H9 (cell line): ENCODE measurements around the gene SFRP5. TPM values are rescaled to one million over a fixed set of nuclear protein-coding genes. Genes with fewer than 3 reads are reported as not detected.

Source experiments
- DNase-seq: peaks from one replicate; pipeline ENCODE4 v3.0.0-alpha.2; 2017
- H2AFZ ChIP-seq: one replicate; pipeline ENCODE4 v1.6.1; 2013; ENCODE audit warnings: mild to moderate bottlenecking, low read length, control low read depth, moderate library complexity
- H2AK5ac ChIP-seq: 2 replicates; pipeline ENCODE4 v1.6.1; 2013; ENCODE audit warnings: low read length, control low read depth, mixed read lengths; ENCODE audit not compliant: insufficient read length
- H2BK120ac ChIP-seq: one replicate; pipeline ENCODE4 v1.6.1; 2013; ENCODE audit warnings: low read depth, mild to moderate bottlenecking, low read length, control low read depth, inconsistent platforms; ENCODE audit not compliant: poor library complexity, severe bottlenecking
- H2BK12ac ChIP-seq: 2 replicates; pipeline ENCODE4 v1.6.1; 2013; ENCODE audit warnings: low read length, control low read depth, mixed read lengths, low read depth; ENCODE audit not compliant: insufficient read length
- H2BK15ac ChIP-seq: 2 replicates; pipeline ENCODE4 v1.6.1; 2013; ENCODE audit warnings: low read depth, low read length, control low read depth
- H2BK20ac ChIP-seq: one replicate; pipeline ENCODE4 v1.6.1; 2013; ENCODE audit warnings: low read depth, mild to moderate bottlenecking, low read length, control low read depth, inconsistent platforms; ENCODE audit not compliant: poor library complexity, severe bottlenecking
- H2BK5ac ChIP-seq: 2 replicates; pipeline ENCODE4 v1.6.1; 2013; ENCODE audit warnings: low read length, control low read depth, mixed read lengths; ENCODE audit not compliant: insufficient read length
- H3K14ac ChIP-seq: 2 replicates; pipeline ENCODE4 v1.6.1; 2013; ENCODE audit warnings: low read length, control low read depth; ENCODE audit not compliant: insufficient read depth
- H3K18ac ChIP-seq: 2 replicates; pipeline ENCODE4 v1.6.1; 2013; ENCODE audit warnings: low read depth, mild to moderate bottlenecking, mixed read lengths, low read length, control low read depth; ENCODE audit not compliant: insufficient read length
- H3K23ac ChIP-seq: 2 replicates; pipeline ENCODE4 v1.6.1; 2013; ENCODE audit warnings: low read length, control low read depth, mixed read lengths, low read depth; ENCODE audit not compliant: insufficient read length
- H3K23me2 ChIP-seq: 2 replicates; pipeline ENCODE4 v1.6.1; 2013; ENCODE audit warnings: low read depth, mild to moderate bottlenecking, mixed read lengths, low read length, control low read depth; ENCODE audit not compliant: insufficient read length, poor library complexity, severe bottlenecking
- H3K27ac ChIP-seq: 2 replicates; pipeline ENCODE4 v1.5.1; 2013; ENCODE audit warnings: low read length, control low read depth, mixed read lengths, low read depth; ENCODE audit not compliant: insufficient read length
- H3K27me3 ChIP-seq: 2 replicates; pipeline ENCODE4 v1.6.1; 2013; ENCODE audit warnings: low read length, control low read depth, inconsistent platforms; ENCODE audit not compliant: insufficient read depth
- H3K4ac ChIP-seq: 2 replicates; pipeline ENCODE4 v1.6.1; 2013; ENCODE audit warnings: low read depth, mild to moderate bottlenecking, control low read depth, inconsistent platforms, low read length, moderate library complexity
- H3K4me1 ChIP-seq: 2 replicates; pipeline ENCODE4 v1.6.1; 2013; ENCODE audit warnings: low read length, control low read depth, inconsistent platforms; ENCODE audit not compliant: insufficient read depth
- H3K4me2 ChIP-seq: 2 replicates; pipeline ENCODE4 v1.6.1; 2013; ENCODE audit warnings: low read length, control low read depth, mixed read lengths; ENCODE audit not compliant: insufficient read length, insufficient read depth
- H3K56ac ChIP-seq: 2 replicates; pipeline ENCODE4 v1.6.1; 2013; ENCODE audit warnings: low read depth, mild to moderate bottlenecking, mixed read lengths, low read length, control low read depth; ENCODE audit not compliant: insufficient read length
- H3K79me1 ChIP-seq: 2 replicates; pipeline ENCODE4 v1.6.1; 2013; ENCODE audit warnings: low read depth, mild to moderate bottlenecking, moderate library complexity, low read length, control low read depth, inconsistent platforms; ENCODE audit not compliant: insufficient read depth, poor library complexity, severe bottlenecking
- H3K79me2 ChIP-seq: 2 replicates; pipeline ENCODE4 v1.6.1; 2013; ENCODE audit warnings: low read length, control low read depth, inconsistent platforms; ENCODE audit not compliant: insufficient read depth
- H3K9ac ChIP-seq: 2 replicates; pipeline ENCODE4 v1.6.1; 2013; ENCODE audit warnings: low read length, control low read depth, mixed read lengths; ENCODE audit not compliant: insufficient read length; ENCODE audit errors: extremely low read depth
- H3K9me3 ChIP-seq: one replicate; pipeline ENCODE4 v1.6.1; 2013; ENCODE audit warnings: low read depth, low read length, inconsistent platforms; ENCODE audit not compliant: control insufficient read depth
- H3T11ph ChIP-seq: one replicate; pipeline ENCODE4 v1.6.1; 2013; ENCODE audit warnings: mild to moderate bottlenecking, low read length, control low read depth, inconsistent platforms
- H4K20me1 ChIP-seq: one replicate; pipeline ENCODE4 v1.6.1; 2013; ENCODE audit not compliant: control insufficient read depth, insufficient read length, insufficient read depth
- H4K5ac ChIP-seq: 2 replicates; pipeline ENCODE4 v1.6.1; 2013; ENCODE audit warnings: low read depth, mild to moderate bottlenecking, mixed read lengths, low read length, control low read depth; ENCODE audit not compliant: insufficient read length
- H4K8ac ChIP-seq: replicated peaks from 2 replicates; pipeline ENCODE4 v1.6.1; 2013; ENCODE audit warnings: low read length, control low read depth, mixed read lengths, low read depth; ENCODE audit not compliant: insufficient read length
- H4K91ac ChIP-seq: 2 replicates; pipeline ENCODE4 v1.6.1; 2013; ENCODE audit warnings: low read depth, mild to moderate bottlenecking, moderate library complexity, mixed read lengths, low read length, control low read depth; ENCODE audit not compliant: insufficient read length
- H3K27ac Mint-ChIP-seq, 3 experiments: 2 replicates in 2 of 3; 3 replicates in 1 of 3; pipeline ENCODE4 v1.8.0; 2020 to 2021; ENCODE audit warnings: mixed read lengths in 3 of 3, mild to moderate bottlenecking in 1 of 3, moderate library complexity in 1 of 3
- H3K27me3 Mint-ChIP-seq: 2 replicates; pipeline ENCODE4 v1.8.0; 2021; ENCODE audit warnings: low read depth, mild to moderate bottlenecking, moderate library complexity, mixed read lengths
- H3K36me3 Mint-ChIP-seq, 3 experiments: 2 replicates in 2 of 3; 3 replicates in 1 of 3; pipeline ENCODE4 v1.8.0; 2020 to 2021; ENCODE audit warnings: low read depth in 3 of 3, mixed read lengths in 3 of 3; ENCODE audit not compliant: insufficient read depth in 1 of 3
- H3K4me1 Mint-ChIP-seq, 2 experiments: 2 replicates each; pipeline ENCODE4 v1.8.0; 2020; ENCODE audit warnings: mixed read lengths in 2 of 2
- H3K4me3 Mint-ChIP-seq, 2 experiments: 2 replicates in 1 of 2; 3 replicates in 1 of 2; pipeline ENCODE4 v1.8.0; 2020 to 2021; ENCODE audit warnings: mild to moderate bottlenecking in 2 of 2, mixed read lengths in 2 of 2, moderate library complexity in 1 of 2
- H3K9me3 Mint-ChIP-seq, 2 experiments: 2 replicates in 1 of 2; 3 replicates in 1 of 2; pipeline ENCODE4 v1.8.0; 2020; ENCODE audit warnings: mild to moderate bottlenecking in 2 of 2, mixed read lengths in 2 of 2, moderate library complexity in 1 of 2
- WGBS: extraction: QIAGEN DNeasy Blood & Tissue Kit; methylation state at CpG from one replicate; pipeline ENCODE4 v1.1.7; 2013; ENCODE audit warnings: missing lambda C conversion rate, low lambda C conversion rate, mixed read lengths; ENCODE audit not compliant: insufficient read length; ENCODE audit errors: extremely low coverage; 5-methylcytosine and 5-hydroxymethylcytosine counted together
- total RNA-seq: library from RNA; stranded (reverse); gene quantifications from 2 replicates; pipeline ENCODE4 v1.2.1, GENCODE V29; 2021
- TF ChIP-seq, protein P1 (sequence below): fragments of 200-600 bp; sonication (generic); conservative IDR thresholded peaks from 3 replicates; pipeline ENCODE4 v1.8.0; 2021; ENCODE audit warnings: antibody characterized with exemption, mild to moderate bottlenecking

SFRP5 gene
- total RNA-seq, 1 experiment from 2014 or later = 1.7 TPM

GRCh38 chr10:97754726-97755125 lies 17.1 kb downstream of the SFRP5 start:
- no peaks in the 10 kb centered on the region for H3K9me3 Mint-ChIP-seq
- Histone ChIP-seq H3K4me1 (no peaks in the 10 kb centered on the region), H3K9ac (no peak overlapping the region), H3K27me3 (no peaks in the 10 kb centered on the region), H2BK5ac (no peak overlapping the region), H3K23ac (no peak overlapping the region), H3K79me1 (no peaks in the 10 kb centered on the region), H4K91ac (no peak overlapping the region), H2BK120ac (no peak overlapping the region), H4K5ac (no peak overlapping the region), H3K14ac (no peak overlapping the region), H3T11ph (no peak overlapping the region), H3K18ac (no peak overlapping the region), H2BK20ac (no peak overlapping the region), H3K79me2 (no peaks in the 10 kb centered on the region), H3K23me2 (no peaks in the 10 kb centered on the region), H3K9me3 (no peaks in the 10 kb centered on the region), H3K4ac (no peak overlapping the region), H2AK5ac (no peak overlapping the region), H3K56ac (no peak overlapping the region), H4K20me1 (no peaks in the 10 kb centered on the region), H2BK12ac (no peak overlapping the region), H2AFZ (no peak overlapping the region), H3K4me2 (no peak overlapping the region), H3K27ac (no peak overlapping the region), H2BK15ac (no peak overlapping the region), H4K8ac (no peak overlapping the region)
- H3K4me3 Mint-ChIP-seq = no peak overlapping the region
- 0 out of 4 replicates have a peak, but pooled peaks cover 0 to 2% of the 10 kb centered on the region in 2 experiments for H3K4me1 Mint-ChIP-seq
- H3K27me3 Mint-ChIP-seq = no peaks in the 10 kb centered on the region
- peaks cover 18 to 77% (median 63%) of the 10 kb centered on the region in 3 experiments; a peak in 6 of 7 replicates for H3K36me3 Mint-ChIP-seq
- TF ChIP-seq, protein P1, sequence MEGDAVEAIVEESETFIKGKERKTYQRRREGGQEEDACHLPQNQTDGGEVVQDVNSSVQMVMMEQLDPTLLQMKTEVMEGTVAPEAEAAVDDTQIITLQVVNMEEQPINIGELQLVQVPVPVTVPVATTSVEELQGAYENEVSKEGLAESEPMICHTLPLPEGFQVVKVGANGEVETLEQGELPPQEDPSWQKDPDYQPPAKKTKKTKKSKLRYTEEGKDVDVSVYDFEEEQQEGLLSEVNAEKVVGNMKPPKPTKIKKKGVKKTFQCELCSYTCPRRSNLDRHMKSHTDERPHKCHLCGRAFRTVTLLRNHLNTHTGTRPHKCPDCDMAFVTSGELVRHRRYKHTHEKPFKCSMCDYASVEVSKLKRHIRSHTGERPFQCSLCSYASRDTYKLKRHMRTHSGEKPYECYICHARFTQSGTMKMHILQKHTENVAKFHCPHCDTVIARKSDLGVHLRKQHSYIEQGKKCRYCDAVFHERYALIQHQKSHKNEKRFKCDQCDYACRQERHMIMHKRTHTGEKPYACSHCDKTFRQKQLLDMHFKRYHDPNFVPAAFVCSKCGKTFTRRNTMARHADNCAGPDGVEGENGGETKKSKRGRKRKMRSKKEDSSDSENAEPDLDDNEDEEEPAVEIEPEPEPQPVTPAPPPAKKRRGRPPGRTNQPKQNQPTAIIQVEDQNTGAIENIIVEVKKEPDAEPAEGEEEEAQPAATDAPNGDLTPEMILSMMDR = no peak
- no peak overlapping the region; a peak in 1 of 7 replicates for H3K27ac Mint-ChIP-seq
- no CpG with 5 or more reads among the region's 4 CpGs for WGBS
- no peak for DNase-seq
